Gastroesophageal sphincter (tissue), 4 donors: Measurements from ENCODE around the gene TMCC1. TPM values are rescaled to one million over a fixed set of nuclear protein-coding genes. Genes with fewer than 3 reads are reported as not detected.

Experiments used
- ATAC-seq: fragments of 150-250 bp; one replicate; pipeline ENCODE4 v1.9.1; 2016; ENCODE audit warnings: mild to moderate bottlenecking, moderate library complexity
- H3K27ac ChIP-seq, 4 donors: fragments of 200-600 bp; sonication (generic) in 3 of 4; 1 replicate in 3 of 4; 2 replicates in 1 of 4; pipeline ENCODE4 v1.5.1; 2016 to 2019
- H3K27me3 ChIP-seq: fragments of 200-600 bp; sonication (generic); one replicate; pipeline ENCODE4 v1.5.1; 2019
- H3K36me3 ChIP-seq, 2 donors: fragments of 200-600 bp; sonication (generic); one replicate each; pipeline ENCODE4 v1.5.1; 2019; ENCODE audit warnings: control low read depth in 1 of 2
- H3K4me1 ChIP-seq, 3 donors: fragments of 200-600 bp; sonication (generic); 1 replicate in 2 of 3; 2 replicates in 1 of 3; pipeline ENCODE4 v1.5.1; 2016 to 2019; ENCODE audit warnings: control low read depth in 2 of 3
- H3K4me3 ChIP-seq, 2 donors: fragments of 200-600 bp; sonication (generic); one replicate each; pipeline ENCODE4 v1.5.1; 2019; ENCODE audit warnings: mild to moderate bottlenecking in 1 of 2, moderate library complexity in 1 of 2
- H3K9me3 ChIP-seq, 3 donors: fragments of 200-600 bp; sonication (generic); one replicate each; pipeline ENCODE4 v1.5.1; 2017 to 2019; ENCODE audit warnings: control low read depth in 2 of 3
- CTCF ChIP-seq, 4 experiments: fragments of 200-600 bp in 2 of 4; fragments of 450-650 bp in 2 of 4; sonication (generic) in 1 of 4; IDR thresholded peaks; one replicate each; pipeline ENCODE4 v1.5.1; 2017 to 2019; ENCODE audit warnings: antibody characterized with exemption in 4 of 4, mild to moderate bottlenecking in 2 of 4, moderate library complexity in 2 of 4
- EP300 ChIP-seq: sonication (generic); formaldehyde crosslinking; IDR thresholded peaks from one replicate; pipeline ENCODE4 v1.6.1; 2017; ENCODE audit warnings: antibody characterized with exemption, mild to moderate bottlenecking
- POLR2A ChIP-seq, 2 donors: fragments of 450-650 bp; IDR thresholded peaks; one replicate each; pipeline ENCODE4 v1.6.1; 2017; ENCODE audit warnings: antibody characterized with exemption in 2 of 2, mild to moderate bottlenecking in 2 of 2, moderate library complexity in 1 of 2
- POLR2AphosphoS5 ChIP-seq: sonication (generic); formaldehyde crosslinking; IDR thresholded peaks from one replicate; pipeline ENCODE4 v1.6.1; 2017; ENCODE audit warnings: antibody characterized with exemption
- WGBS, 2 donors: methylation state at CpG; one replicate each; pipeline ENCODE4 v1.1.5; 2018; ENCODE audit warnings: low coverage in 1 of 2; 5-methylcytosine and 5-hydroxymethylcytosine counted together
- total RNA-seq, 4 donors: library from RNA; depleted of rRNA; stranded (reverse); fragments of >200 nt; gene quantifications; one replicate each; pipeline ENCODE4 v1.1.0, GENCODE V29; 2016

Gene TMCC1
- total RNA-seq, 4 donors from 2014 or later, result 20.3 to 32.7 (median 28.1) TPM

- peak overlapping the region in 1 of 4 donors; percentile 53 for H3K27ac ChIP-seq
- no peaks in the 10 kb centered on the region for H3K27me3 ChIP-seq
- H3K36me3 ChIP-seq, result peaks cover 3 to 17% of the 10 kb centered on the region in 2 donors
- H3K4me3 ChIP-seq, result no peak overlapping the region
- no peak for ATAC-seq
- 40 to 63% methylated on average over 1 to 2 of the region's 2 CpGs for WGBS, 2 donors
- peaks cover 2 to 22% (median 5%) of the 10 kb centered on the region in 3 donors for H3K4me1 ChIP-seq
- no peaks in the 10 kb centered on the region for H3K9me3 ChIP-seq
- TF ChIP-seq POLR2AphosphoS5, result no peak
- no peak for TF ChIP-seq POLR2A (IDR thresholded peaks at IDR 0.05)
- TF ChIP-seq CTCF (IDR thresholded peaks at IDR 0.05), result no peak
- no peak for TF ChIP-seq EP300
Observed at GRCh38 chr3:129657261-129658046, 236.1 kb downstream of the TMCC1 start.

- TF ChIP-seq CTCF (IDR thresholded peaks at IDR 0.05) (no peak), EP300 (no peak), POLR2AphosphoS5 (no peak), POLR2A (IDR thresholded peaks at IDR 0.05) (no peak)
- no peaks in the 10 kb centered on the region for H3K27me3 ChIP-seq
- H3K27ac ChIP-seq, result no peak overlapping the region
- H3K36me3 ChIP-seq, result peaks cover 3 to 17% of the 10 kb centered on the region in 2 donors
- 87 to 89% methylated on average over 5 of the region's 5 CpGs for WGBS, 2 donors
- H3K9me3 ChIP-seq, result no peaks in the 10 kb centered on the region
- H3K4me3 ChIP-seq, result no peak overlapping the region
- ATAC-seq, result no peak
- H3K4me1 ChIP-seq, result peaks cover 2 to 29% (median 5%) of the 10 kb centered on the region in 3 donors
Observed at GRCh38 chr3:129656659-129657247, 236.8 kb downstream of the TMCC1 start.

GRCh38 chr3:129655291-129655700 lies 238.2 kb downstream of the TMCC1 start:
- 75 to 100% methylated on average over 1 to 2 of the region's 4 CpGs for WGBS, 2 donors
- ATAC-seq, result no peak
- H3K9me3 ChIP-seq, result no peaks in the 10 kb centered on the region
- H3K27me3 ChIP-seq, result no peaks in the 10 kb centered on the region
- H3K27ac ChIP-seq, result no peak overlapping the region
- TF ChIP-seq EP300 (no peak), POLR2AphosphoS5 (no peak), CTCF (IDR thresholded peaks at IDR 0.05) (no peak), POLR2A (IDR thresholded peaks at IDR 0.05) (no peak)
- H3K4me1 ChIP-seq, result peaks cover 2 to 44% (median 5%) of the 10 kb centered on the region in 3 donors
- H3K4me3 ChIP-seq, result no peak overlapping the region
- H3K36me3 ChIP-seq, result peaks cover 3 to 29% of the 10 kb centered on the region in 2 donors

- no peak for TF ChIP-seq POLR2A (IDR thresholded peaks at IDR 0.05)
- TF ChIP-seq EP300, result no peak
- no peak for TF ChIP-seq CTCF (IDR thresholded peaks at IDR 0.05)
- peaks cover 2 to 55% (median 5%) of the 10 kb centered on the region in 3 donors for H3K4me1 ChIP-seq
- WGBS, 2 donors, result 67 to 100% methylated on average over 1 of the region's 1 CpG
- H3K4me3 ChIP-seq, result no peak overlapping the region
- H3K9me3 ChIP-seq, result no peaks in the 10 kb centered on the region
- H3K27ac ChIP-seq, result no peak overlapping the region
- no peak for ATAC-seq
- H3K36me3 ChIP-seq, result peaks cover 3 to 29% of the 10 kb centered on the region in 2 donors
- no peaks in the 10 kb centered on the region for H3K27me3 ChIP-seq
Observed at GRCh38 chr3:129654131-129654530, 239.4 kb downstream of the TMCC1 start.

GRCh38 chr3:129653019-129653418 lies 240.5 kb downstream of the TMCC1 start:
- Histone ChIP-seq H3K36me3 (peaks cover 3 to 29% of the 10 kb centered on the region in 2 donors), H3K4me3 (no peak overlapping the region), H3K9me3 (no peaks in the 10 kb centered on the region), H3K4me1 (peaks cover 0 to 48% (median 5%) of the 10 kb centered on the region in 3 donors), H3K27ac (no peak overlapping the region), H3K27me3 (no peaks in the 10 kb centered on the region)
- no peak for TF ChIP-seq CTCF (IDR thresholded peaks at IDR 0.05)
- TF ChIP-seq POLR2A (IDR thresholded peaks at IDR 0.05), result no peak
- no peak for TF ChIP-seq POLR2AphosphoS5
- TF ChIP-seq EP300, result no peak
- no peak for ATAC-seq
- WGBS, 2 donors, result 73 to 86% methylated on average over 1 of the region's 1 CpG
